HG02938 (cell line): ENCODE results near the gene GTF2H2C_2.
A peak's percentile ranks its signal among the peaks of the same experiment; 100 is the strongest.
"Not testable (repeated sequence)": the region's sequence is repeated elsewhere in the genome, so short reads cannot be mapped to it uniquely, and the experiment has no call there.

ENCODE experiments used
- ATAC-seq: cut with Tn5 transposase; IDR thresholded peaks from one replicate; pipeline ENCODE4 v1.9.1; 2021; ENCODE audit warnings: mild to moderate bottlenecking, moderate library complexity; ENCODE audit not compliant: unreplicated experiment

The GTF2H2C_2 gene

DNA sequence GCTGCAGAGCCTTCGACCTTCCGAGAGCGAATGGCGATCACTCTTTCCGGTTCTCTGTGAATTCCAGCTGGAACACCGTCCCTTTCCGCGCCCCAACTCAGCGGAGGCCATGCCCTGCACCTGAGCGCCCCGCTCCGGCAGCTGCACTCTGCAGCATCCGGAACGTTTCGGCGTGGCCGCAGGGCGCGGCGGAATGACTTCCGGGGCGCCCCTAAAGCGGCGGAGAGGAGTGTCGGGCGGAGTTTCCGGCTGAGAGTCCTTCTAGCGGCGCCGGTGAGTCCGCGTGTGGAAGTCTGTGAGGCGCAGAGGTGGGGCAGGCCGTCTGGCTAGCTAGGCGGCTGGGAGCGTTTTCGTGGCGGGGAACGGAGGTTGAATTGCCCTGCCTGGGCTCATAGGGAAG, at the start of gene GTF2H2C_2:
Gene GTF2H2C_2, plus strand, starts transcription at position 252 of the 400 bp plus-strand sequence.
- peak; percentile 86 for ATAC-seq

DNA sequence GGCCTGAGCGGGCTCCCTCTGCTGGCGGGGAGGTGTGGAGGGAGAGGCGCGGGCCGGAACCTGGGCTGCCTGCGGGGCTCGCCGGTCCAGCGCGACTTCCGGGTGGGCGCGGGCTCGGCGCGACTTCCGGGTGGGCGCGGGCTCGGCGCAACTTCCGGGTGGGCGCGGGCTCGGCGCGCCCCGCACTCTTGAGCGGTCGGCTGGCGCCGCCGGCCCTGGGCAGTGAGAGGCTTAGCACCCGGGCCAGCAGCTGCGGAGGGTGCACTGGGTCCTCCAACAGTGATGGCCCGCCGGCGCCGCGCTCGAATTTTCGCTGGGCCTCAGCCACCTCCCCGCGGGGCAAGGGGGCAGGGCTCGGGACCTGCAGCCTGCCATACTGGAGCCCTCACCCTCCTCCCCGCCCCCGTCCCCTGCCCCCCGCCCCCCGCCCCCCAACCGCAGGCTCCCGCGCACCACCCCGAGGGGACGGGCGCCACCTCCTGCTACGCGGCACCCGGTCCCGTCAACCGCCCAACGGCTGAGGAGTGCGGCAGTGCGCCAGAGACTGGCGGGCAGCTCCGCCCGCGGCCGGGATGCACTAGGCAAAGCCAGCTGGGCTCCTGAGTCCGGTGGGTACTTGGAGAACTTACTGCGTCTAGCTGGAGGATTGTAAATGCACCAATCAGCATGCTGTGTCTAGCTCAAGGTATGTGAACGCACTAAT, 14.0 kb upstream of the GTF2H2C_2 start:
- ATAC-seq = not testable (repeated sequence)

GRCh38 chr5:70421322-70421721, 6.2 kb downstream of the GTF2H2C_2 start:
- not testable (repeated sequence) for ATAC-seq

- not testable (repeated sequence) for ATAC-seq
Measured at GRCh38 chr5:70423215-70423614, 8.0 kb downstream of the GTF2H2C_2 start.

DNA sequence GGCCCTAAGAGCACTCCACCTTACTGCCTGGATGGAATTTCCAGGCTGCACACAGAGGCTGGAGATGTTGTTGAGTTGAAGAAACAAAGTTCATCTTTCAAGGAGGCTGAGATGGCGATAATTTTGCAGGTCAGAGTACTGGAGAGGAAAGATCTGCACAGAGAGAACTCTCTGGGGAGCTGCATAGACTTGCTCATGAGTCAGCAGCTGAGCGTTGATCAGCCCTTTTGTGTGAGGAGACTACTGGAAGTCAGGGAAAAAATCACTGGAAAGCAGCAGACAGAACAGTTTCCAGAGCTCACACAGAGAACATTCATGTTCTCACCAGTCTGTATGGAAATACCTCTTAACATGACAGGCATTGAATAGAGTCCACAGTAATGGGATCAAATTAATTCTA, 23.4 kb downstream of the GTF2H2C_2 start:
- ATAC-seq = not testable (repeated sequence)

DNA sequence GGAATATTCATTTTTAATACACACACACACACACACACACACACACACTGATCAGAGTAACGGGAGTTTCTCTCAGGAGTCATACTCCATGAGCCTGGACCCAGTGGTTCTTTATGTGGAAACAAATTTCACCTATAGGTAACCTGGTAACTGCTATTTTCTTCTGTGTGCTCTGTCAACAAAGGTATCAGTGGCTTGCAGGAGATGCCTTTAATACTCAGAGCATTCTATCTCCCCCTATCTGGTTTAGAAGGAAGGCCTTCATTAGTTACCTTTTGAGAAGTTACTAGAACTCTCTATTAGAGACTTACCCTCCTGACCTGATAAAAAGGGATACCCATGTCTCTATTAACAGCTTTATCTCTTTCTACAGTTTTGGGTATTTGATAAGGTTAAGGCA, 34.4 kb downstream of the GTF2H2C_2 start:
- ATAC-seq = not testable (repeated sequence)

GRCh38 chr5:70451249-70451984, 36.2 kb downstream of the GTF2H2C_2 start:
- not testable (repeated sequence) for ATAC-seq

- ATAC-seq = peak; percentile 81
Measured at GRCh38 chr5:70457093-70457492, 41.9 kb downstream of the GTF2H2C_2 start.

DNA sequence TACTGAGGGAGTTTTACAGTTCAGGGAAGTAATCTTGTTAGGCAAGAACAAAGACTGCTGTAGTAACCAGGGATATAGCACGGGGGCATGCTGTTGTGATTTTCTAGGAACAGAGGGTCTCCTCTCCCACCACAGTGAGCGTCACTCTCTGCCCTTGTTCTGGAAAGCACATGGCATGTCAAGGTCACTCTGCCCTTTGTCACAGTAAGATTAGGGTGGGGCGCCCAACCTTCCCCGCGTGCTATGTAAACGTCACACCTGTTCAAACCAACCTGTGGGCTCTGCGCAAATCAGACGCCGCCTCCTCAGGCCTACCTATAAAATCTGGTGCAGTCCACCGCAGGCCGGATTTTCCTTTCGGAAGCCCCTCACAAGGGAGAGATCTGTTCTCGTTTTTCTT, 44.0 kb downstream of the GTF2H2C_2 start:
- not testable (repeated sequence) for ATAC-seq

DNA sequence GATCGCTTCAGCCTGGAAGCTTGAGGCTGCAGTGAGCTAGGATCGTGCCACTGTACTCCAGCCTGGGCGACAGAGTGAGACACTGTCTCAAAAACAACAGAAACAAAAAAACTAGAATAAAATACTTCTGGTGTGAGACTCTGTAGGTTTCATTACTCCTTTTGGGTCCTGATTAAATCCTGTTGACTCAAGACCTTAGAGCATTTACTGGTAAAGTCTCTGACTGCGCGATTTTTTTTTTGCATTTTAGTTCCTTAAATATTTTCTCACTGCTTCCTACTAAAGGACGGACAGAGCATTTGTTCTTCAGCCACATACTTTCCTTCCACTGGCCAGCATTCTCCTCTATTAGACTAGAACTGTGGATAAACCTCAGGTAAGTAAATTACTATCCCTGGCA, 46.8 kb downstream of the GTF2H2C_2 start:
- not testable (repeated sequence) for ATAC-seq

- ATAC-seq = not testable (repeated sequence)
Measured at GRCh38 chr5:70464019-70464637, 49.0 kb downstream of the GTF2H2C_2 start.

GRCh38 chr5:70469926-70470509, 54.9 kb downstream of the GTF2H2C_2 start:
- not testable (repeated sequence) for ATAC-seq
